HG03066 (cell line): ENCODE data around the gene RRM2.

Experiments
- ATAC-seq: cut with Tn5 transposase; IDR thresholded peaks from one replicate; pipeline ENCODE4 v1.9.1; 2021; ENCODE audit warnings: low read depth; ENCODE audit not compliant: unreplicated experiment

RRM2 gene

DNA sequence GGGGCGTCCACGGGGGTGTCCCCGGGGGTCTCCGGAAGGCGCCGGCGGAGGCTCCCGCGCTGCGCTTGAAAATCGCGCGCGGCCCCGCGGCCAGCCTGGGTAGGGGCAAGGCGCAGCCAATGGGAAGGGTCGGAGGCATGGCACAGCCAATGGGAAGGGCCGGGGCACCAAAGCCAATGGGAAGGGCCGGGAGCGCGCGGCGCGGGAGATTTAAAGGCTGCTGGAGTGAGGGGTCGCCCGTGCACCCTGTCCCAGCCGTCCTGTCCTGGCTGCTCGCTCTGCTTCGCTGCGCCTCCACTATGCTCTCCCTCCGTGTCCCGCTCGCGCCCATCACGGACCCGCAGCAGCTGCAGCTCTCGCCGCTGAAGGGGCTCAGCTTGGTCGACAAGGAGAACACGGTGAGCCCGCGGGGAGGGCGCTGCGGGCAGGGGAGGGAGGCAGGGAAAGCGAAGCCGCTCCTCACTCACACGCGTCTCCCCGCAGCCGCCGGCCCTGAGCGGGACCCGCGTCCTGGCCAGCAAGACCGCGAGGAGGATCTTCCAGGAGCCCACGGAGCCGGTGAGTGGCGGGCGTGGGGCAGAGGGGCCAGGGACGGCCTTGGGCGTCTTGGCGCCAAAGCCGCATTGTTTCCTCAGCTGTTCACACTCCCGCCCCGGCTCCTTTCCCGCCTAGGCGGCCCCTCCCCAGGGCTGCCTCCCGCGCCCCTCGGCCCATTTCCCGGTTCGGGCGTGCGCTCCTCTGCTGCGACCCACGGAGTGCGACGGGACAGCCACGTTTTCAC lies at the start of gene RRM2:
RRM2 (plus strand) TSS at position 240 of the 781 bp plus-strand sequence; CDS start at position 300, 60 bp downstream.
- ATAC-seq: peak; percentile 66

DNA sequence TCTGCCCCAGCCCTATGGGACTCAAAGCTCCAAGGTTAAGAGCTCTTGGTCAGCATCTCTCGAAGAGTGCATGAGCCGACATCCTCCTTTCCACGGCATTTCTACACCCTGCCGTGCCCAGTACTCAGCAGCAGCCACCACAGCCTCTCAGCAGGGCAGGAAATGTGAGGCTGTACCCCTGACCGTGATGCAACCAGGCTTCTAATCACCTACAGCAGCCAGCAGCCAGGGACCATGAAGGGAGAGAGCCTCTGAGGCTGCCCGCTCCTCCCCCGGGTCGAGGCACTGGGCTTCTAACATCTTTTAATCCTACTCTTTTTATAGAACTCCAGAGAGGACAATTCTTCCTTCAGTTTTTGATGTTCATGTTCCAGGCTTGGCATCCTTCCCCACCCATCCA lies 48.8 kb upstream of the RRM2 start:
- no peak for ATAC-seq

DNA sequence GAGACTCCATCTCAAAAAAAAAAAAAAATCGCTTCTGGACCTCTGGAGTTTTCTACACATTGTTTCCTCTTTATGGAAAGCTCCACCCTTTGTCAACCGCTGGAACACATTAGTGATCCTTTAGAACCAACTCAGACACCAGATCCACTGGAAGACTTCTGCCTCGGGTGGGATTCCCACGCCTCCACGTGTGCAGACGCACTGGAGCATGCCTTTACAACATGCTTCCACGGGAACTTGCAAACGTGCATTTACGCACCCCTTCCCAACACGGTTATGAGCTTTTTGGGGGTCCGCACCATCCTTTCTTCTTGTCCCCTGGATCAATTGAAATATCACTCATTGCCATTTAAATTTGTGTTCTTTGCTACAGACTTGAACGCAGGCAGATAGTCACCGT lies 47.4 kb upstream of the RRM2 start:
- no peak for ATAC-seq

DNA sequence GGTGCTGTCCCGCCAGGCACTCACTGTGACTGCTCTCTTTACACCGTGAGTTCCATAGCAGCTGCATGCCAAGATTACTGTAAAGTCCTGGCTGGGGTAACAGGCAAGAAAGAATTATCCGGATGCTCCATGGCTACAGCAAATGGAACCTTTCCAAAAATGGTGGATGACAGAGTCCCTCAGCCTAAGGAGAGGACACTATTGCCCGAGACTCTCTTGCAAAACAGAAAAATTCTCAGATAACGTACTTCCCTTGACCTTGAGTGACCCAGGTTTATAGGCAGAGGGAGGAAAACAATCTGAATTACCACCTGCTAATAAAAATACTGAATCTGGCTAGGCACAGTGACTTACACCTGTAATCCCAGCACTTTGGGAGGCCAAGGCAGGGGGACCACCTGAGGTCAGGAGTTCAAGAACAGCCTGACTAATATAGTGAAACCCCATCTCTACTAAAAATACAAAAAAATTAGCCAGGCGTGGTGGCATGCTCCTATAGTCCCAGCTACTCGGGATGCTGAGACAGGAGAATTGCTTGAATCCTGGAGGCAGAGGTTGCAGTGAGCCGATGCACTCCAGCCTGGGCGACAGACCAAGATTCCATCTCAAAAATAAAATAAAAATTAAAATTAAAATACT lies 46.8 kb upstream of the RRM2 start:
- no peak for ATAC-seq

DNA sequence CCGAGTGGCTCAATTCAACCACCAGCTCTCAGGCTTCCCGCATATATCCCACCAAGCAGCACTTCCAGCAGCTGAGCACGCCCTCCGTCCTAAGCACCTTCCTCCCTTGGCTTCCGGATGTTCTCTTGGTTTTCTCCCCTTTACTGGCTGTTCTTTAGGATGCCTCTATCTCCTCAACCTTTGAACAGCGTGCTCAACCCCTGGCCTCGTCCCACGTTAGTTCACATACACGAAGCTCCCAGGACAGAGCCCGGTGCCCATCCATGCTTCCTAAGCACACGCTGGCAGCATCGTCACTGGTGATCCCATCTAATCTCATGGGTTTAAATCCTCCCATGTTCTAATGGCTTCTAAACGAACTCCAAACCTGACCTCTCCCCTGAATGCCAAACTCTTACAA lies 46.0 kb upstream of the RRM2 start:
- no peak for ATAC-seq

DNA sequence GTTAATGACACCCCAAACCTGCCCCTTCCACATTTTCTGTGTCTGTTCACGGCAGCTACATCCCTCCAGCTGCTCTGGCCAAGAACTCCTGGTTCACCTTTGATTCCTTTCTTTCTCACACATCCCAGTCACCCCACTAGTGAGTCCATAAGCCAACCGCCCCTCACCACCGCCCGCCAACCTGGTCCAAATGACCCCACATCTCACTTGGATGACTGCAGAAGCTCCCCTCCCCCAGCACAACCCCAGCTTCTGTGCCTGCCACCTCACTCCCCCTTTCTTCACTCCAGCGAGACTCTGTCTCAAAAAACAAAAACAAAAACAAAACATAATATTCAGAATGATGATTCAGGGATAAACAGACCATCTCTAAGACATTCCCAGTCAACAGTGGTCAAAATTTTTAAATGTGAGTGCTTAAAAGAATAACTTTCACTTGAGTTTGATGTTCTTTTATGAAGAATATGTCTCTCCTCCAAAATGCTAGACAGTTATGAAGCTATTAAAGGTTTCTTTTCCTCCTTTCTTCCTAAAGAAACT lies 45.5 kb upstream of the RRM2 start:
- ATAC-seq: no peak

DNA sequence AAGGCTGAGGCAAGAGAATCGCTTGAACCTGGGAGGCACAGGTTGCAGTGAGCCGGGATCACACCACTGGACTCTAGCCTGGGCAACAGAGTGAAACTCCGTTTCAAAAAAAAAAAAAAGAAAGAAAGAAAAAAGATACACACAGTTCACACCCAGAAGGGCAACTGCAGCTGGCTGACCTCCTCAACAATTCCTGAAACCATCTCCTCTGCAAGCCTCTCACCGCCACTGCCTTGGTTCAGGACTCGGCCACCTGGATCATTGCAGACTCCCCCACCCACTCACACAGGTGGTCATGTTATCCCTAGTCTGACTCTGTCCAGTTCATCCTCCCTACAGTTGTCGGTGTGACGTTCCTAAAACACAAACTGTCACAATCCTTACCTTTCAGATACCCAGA lies 44.5 kb upstream of the RRM2 start:
- ATAC-seq: no peak

DNA sequence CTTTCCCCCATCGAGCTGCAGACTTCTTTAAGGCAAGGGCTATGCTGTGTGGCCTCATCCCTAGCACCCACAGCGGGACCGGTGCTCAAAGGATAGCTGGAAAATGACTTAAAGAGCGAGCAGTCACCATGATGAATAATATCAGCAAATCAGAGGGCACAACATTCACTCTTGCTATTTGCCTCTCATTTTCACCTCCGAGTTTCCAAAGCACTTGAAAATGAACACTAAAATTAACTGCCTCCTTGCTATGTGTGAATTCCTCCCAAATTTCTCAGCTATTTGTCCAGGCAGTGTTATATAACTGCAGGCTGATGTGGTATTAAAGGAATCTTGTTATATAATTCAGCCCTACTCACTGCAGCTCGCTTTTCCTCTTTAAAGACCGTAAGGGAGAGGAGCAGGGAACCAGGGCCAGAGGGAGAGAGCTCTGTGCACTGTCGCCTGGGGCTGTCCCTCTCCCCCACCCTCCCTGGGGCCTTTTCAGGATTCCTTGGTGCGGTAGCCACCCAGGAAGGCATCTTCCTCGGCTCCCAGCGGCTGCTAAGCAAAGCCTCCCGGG lies 43.8 kb upstream of the RRM2 start:
- no peak for ATAC-seq

DNA sequence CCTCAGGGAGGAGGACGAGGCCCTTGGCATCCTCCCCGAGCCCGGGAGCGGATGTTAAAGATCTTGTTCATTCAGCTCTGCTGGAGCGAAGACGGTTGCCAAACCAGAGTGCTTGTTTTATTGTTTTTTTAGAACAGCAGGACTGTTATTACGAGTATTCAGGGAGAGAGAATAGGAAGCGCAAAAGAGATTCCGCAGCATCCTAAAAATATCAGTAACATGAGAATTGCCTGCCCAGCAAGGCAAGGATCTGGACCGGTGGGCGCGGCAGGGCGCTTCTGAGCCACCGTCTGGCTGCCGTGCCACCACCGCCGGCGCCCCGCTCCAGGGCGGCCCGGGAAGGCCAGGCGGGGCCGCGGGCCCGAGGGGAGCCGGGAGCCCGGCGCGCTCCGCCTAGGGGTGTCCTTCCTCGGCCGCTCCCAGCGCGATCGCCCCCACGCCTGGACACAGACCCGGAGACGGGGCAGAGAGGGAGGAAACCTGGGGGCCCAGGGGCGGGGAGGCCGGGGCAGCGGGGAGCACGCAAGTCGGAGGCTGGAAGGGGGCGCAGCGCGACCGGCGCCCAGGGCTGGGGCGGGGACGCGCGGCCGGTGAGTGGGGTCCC lies 43.2 kb upstream of the RRM2 start:
- peak; percentile 26 for ATAC-seq

DNA sequence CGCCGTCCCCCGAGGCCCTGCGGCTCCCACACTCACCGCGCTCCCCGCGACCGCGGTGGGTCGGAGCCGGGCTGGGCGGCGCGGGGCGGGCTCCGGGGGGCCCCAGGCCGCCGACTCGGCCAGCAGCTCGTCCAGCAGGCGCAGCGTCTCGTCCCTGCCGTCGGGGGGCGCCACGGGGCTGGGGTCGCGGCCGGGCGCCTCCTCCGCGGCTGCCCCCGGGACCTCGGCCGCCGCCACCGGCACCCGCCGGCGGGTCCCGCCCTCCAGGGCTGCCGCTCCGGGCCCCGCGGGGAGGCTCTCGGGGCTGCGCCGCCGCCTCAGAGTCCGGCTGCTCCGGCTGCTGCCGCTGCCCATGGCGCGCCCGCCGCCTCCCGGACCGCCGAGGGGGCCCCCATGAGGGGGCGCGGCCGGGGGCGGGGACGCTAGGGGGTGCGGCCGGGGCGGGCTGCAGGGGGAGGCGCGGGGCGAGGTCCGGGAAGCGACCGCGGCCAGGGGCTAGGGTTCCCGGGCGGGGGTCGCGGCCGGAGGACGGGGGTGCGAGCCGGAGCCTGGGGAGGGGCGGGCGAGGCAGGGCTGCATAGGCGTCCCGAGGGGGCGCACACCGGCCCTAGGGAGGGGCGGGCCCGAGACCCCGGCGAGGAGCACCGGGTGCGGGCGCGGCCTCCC lies 42.5 kb upstream of the RRM2 start, which contains the start of gene CYS1:
CYS1 (minus strand) TSS at position 542 of the 666 bp plus-strand sequence; CDS start at position 354, 188 bp downstream.
- ATAC-seq: peak; percentile 30

DNA sequence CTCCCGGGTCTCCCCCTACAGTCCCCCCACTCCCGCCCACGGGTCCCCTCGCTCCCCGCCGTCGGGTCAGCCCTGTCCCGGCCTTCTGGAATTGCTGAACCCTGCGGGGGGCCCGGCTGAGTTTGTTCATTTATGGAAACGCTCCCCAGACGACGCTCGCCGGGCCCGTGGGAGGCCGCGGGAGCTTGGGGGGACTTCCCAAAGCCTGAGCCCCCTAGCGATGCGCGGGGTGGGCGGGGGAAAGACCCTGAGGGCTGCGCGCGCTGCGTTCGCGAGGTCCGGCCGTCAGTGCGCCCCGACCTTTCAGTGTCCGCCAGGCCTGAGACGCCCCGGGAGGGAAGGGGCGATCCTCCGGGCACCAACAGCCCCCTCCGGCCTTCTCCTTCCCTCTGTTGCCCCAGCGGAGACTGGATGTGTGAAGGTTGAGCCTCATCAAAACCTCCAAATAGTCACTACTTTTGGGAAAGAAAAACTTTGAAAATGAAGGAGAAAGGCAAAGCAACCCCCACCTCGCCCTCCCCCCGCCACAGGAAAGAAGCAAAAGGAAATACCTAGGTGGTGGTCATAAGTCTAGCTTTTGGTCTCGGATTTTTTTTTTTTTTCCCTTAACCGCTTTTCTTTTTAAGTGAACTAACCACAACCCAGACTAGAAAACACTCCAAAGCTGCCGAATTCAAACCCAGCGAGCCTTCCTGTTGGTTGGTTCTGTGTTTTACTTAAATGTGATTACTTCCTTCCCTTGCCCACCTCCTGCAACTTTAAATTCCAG lies 41.8 kb upstream of the RRM2 start:
- peak; percentile 28 for ATAC-seq

DNA sequence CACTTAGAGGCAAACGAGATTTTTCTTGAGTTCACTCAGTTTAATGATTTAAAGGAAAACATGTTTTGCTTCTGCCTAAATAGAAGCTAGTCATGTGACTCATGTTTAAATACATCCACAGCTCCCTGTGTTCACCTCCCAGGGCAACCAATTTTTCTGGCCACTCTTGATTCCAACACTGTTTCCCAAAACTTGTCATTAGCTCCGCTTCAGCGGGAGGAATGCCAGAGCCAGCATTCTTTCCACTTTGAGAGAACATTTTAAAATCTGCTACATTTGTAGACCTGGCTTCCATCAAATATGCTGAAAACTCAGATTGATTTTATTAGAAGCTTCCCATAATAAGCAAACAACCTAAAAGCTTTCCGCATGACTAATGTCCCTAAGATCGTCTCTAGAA lies 39.5 kb upstream of the RRM2 start:
- no peak for ATAC-seq

DNA sequence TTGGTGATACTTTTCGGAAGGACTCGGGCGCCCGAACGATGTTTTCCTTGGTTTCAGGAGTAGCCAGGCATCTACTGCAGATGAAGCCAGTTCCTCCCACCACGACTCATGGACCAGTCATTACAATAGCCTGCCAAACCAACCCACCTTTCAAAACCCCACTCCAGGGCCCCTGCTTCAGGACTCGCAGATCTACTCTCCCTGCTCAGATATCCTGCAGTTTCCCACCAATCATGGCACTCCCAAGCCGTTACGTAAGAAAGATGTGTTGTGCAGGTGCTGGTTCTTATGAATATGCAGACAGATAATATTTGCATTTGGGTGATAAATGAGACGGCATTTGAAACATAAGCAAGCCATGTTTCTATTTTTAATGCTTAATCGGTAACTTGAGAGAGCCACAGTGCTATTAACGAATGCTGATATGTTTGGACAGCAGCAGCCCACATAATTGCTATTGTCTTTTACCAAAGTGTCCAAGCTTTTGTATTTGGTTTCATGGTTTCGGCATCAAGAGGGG lies 38.8 kb upstream of the RRM2 start:
- ATAC-seq: no peak

DNA sequence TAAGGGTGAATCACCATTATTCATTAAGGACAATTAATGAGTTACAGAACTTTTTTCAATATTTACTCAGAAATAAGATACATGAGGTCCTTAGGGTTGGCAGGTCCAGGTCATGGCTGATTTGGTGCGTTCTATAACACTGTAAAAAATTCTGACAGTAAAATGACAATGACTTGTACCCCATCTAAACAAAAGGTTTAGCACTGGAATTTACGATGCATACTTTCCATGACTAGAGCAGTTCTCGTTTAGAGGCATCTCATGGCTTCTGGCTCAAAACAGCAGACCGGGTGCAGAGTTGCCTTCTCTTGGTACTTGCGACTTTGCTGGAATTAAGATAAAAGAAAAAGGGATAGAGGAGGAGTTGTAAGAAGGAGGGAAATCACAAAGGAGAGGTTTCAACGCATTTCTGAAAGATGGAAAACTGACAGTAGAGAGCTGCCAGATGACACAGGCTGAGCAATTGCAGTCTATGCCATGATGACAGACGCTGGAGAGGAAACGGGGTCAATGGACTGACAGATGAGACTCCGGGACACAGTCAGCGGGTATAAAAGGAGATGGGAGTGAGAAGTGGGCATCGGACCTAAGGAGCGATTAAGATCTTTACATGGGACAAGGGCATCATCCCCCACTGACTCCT lies 38.2 kb upstream of the RRM2 start:
- no peak for ATAC-seq

DNA sequence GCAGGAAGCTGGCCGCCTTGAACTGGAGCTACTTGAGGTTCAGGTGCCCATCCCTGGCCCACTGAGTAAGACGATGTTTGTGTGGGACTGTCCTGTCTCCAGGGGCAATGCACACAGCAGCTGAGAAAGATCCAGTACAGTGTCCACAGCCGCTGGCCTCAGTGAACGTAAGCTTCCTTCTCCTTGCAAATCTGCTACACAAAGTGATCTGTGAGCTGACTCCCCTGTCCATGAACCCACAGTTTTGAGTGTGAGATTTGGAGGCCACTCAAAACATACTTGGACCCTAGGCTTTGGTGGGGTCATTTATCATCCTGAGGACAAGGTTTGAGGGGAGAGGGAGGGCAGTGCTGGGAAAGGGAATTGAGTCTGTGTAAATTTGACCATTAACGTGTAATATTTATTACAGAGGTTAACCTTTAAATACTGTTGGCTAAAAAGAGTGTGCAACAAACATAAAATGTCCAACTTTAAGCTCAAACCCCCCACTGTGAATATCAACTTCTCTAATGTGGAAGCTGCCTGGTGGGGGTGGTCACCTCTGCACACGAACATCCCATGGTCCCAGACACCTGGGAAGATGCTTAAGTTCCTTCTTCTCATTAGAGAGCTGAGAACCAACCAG lies 37.4 kb upstream of the RRM2 start:
- ATAC-seq: no peak

DNA sequence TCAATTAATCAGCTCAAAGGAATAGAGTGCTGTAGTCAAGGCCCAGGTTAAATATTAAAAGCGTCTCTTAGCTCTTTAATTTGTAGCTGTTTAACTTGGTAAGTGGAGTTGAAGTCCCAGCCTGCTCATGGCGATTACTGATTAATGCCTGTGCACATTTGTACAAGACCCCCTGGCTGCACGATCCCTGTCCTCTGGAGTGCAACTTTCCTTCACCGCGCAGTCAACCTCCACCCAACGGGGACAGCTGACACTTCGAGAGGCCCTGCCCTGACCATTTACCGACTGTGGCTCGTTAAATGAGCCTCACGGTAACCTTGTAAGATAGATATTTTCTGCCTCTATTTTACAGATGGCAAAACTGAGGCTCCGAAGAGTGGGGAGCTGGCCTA lies 36.9 kb upstream of the RRM2 start:
- no peak for ATAC-seq

DNA sequence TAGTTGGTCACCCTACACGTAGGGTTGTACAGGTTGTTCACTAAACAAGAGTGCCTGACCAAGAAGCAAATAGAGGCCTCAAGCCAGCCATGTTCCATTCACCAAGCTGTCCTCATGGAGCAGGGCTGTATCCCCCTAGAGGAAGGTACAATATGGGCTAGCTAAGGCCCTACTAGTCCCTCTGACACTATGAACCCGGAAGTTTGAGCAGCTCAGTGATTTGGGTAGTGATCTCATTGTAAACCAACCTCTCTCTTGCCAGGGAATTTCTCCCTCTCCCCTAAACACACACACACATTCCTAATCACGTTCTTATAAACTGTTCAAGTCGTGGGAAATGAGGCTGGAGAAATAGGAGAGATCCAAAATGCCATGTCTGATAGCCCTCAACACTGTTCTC lies 35.6 kb upstream of the RRM2 start:
- ATAC-seq: no peak

DNA sequence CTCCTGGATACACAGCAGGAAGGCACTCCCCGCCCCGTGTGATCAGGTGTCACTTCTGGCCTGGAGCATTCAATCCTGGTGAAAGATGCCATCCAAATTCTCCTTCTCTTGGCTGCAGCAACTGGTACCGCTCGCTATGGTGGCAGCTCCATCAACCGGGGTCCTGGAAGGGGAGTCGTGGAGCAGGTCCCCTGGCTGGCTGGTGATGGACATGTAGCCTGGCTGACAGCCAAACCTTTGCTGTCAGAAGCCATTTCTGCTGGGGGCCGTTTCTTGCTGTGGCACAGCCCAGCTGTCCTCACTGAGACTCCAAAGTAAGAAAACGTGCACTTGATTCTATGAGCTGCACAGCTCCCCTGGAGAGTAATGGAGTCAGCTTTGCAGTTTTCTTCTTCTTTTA lies 35.2 kb upstream of the RRM2 start:
- no peak for ATAC-seq
